GM12801 (cell line): ENCODE measurements around the gene PLXNA4.

ENCODE experiments used
- CTCF ChIP-seq: IDR thresholded peaks from one replicate; pipeline ENCODE4 v1.5.1; 2011; ENCODE audit warnings: control low read depth; ENCODE audit not compliant: insufficient read length; ENCODE audit errors: extremely low read depth

PLXNA4 gene

GRCh38 chr7:132251327-132251659 is 325.0 kb downstream of the PLXNA4 start:
- TF ChIP-seq CTCF: no peak

- TF ChIP-seq CTCF: no peak
These were observed 325.6 kb downstream of the PLXNA4 start for GRCh38 chr7:132250480-132251326.

GRCh38 chr7:132249256-132249971 is 326.9 kb downstream of the PLXNA4 start:
- TF ChIP-seq CTCF: no peak

GRCh38 chr7:132248841-132249240 is 327.4 kb downstream of the PLXNA4 start:
- no peak for TF ChIP-seq CTCF

GRCh38 chr7:132247995-132248618 is 328.2 kb downstream of the PLXNA4 start:
- TF ChIP-seq CTCF: no peak

GRCh38 chr7:132246591-132246990 is 329.7 kb downstream of the PLXNA4 start:
- TF ChIP-seq CTCF: no peak

GRCh38 chr7:132245539-132245938 is 330.7 kb downstream of the PLXNA4 start:
- TF ChIP-seq CTCF: no peak
